K562 (cell line): ENCODE data around the gene LY6G6D. TPM values are rescaled to one million over a fixed set of nuclear protein-coding genes. Genes with fewer than 3 reads are reported as not detected.

Experiments
- AFF4 ChIP-seq: sonication (generic); formaldehyde crosslinking; IDR thresholded peaks from 2 replicates; pipeline ENCODE4 v1.8.0; 2023; ENCODE audit warnings: mild to moderate bottlenecking, missing genetic modification reagents
- ATF7 ChIP-seq: fragments of 450-650 bp; IDR thresholded peaks from 2 replicates; pipeline ENCODE4 v1.7.1; 2014; ENCODE audit warnings: mild to moderate bottlenecking, moderate library complexity
- CSDE1 ChIP-seq, 2 experiments: fragments of 450-650 bp; IDR thresholded peaks; 2 replicates each; pipeline ENCODE4 v1.6.1; 2016; ENCODE audit warnings: mild to moderate bottlenecking in 1 of 2
- E2F6 ChIP-seq, 2 experiments: IDR thresholded peaks; 2 replicates each; pipeline ENCODE4 v1.6.1; 2011; ENCODE audit warnings: borderline replicate concordance in 1 of 2, control low read depth in 1 of 2, low read depth in 1 of 2, low read length in 1 of 2, mild to moderate bottlenecking in 1 of 2, mixed read lengths in 1 of 2, moderate library complexity in 1 of 2; ENCODE audit not compliant: insufficient read depth in 1 of 2, insufficient read length in 1 of 2, poor library complexity in 1 of 2, severe bottlenecking in 1 of 2; ENCODE audit errors: extremely low read depth in 1 of 2
- HMBOX1 ChIP-seq: sonication (generic); IDR thresholded peaks from 2 replicates; pipeline ENCODE4 v1.6.1; 2016
- MCM5 ChIP-seq: fragments of 450-650 bp; IDR thresholded peaks from 2 replicates; pipeline ENCODE4 v1.6.1; 2016; ENCODE audit warnings: low read depth
- PCBP1 ChIP-seq: fragments of 200-400 bp; formaldehyde crosslinking; IDR thresholded peaks from 2 replicates; pipeline ENCODE4 v1.6.1; 2018; ENCODE audit warnings: mild to moderate bottlenecking, low read depth, low read length; ENCODE audit not compliant: poor library complexity, severe bottlenecking
- RNF2 ChIP-seq: sonication (generic); IDR thresholded peaks from 2 replicates; pipeline ENCODE4 v1.6.1; 2016
- ZBTB40 ChIP-seq, 2 experiments: fragments of 450-650 bp in 1 of 2; sonication (generic) in 1 of 2; formaldehyde crosslinking in 1 of 2; IDR thresholded peaks; 2 replicates each; pipeline versions ENCODE4 v1.7.1 to v1.9.0; 2016 to 2022; ENCODE audit warnings: inconsistent platforms in 1 of 2, mild to moderate bottlenecking in 1 of 2, missing genetic modification reagents in 1 of 2
- polyA plus RNA-seq, 8 experiments: library from polyadenylated mRNA; depleted of rRNA in 4 of 8; stranded (reverse) in 5 of 8; unstranded in 3 of 8; fragments of >200 nt; fragmentation: Nextera tagmentation in 2 of 8; fragmentation: Illumina TruSeq in 1 of 8; extraction: Ambion mirVana in 2 of 8; extraction: Trizol in 1 of 8; gene quantifications; 2 replicates each; pipeline versions ENCODE4 v1.2.1 to v1.2.3, GENCODE V29; 2011 to 2014; ENCODE audit warnings: inconsistent platforms in 1 of 8, missing spikeins in 1 of 8
- total RNA-seq, 7 experiments: library from RNA; depleted of rRNA in 6 of 7; stranded (reverse); fragments of >200 nt in 6 of 7; fragmentation: Illumina TruSeq in 2 of 7; extraction: Trizol in 2 of 7; gene quantifications; 2 replicates each; pipeline versions ENCODE4 v1.2.1 to v1.2.3, GENCODE V29; 2011 to 2021; ENCODE audit warnings: low replicate concordance in 1 of 7

The LY6G6D gene
- total and polyA plus RNA-seq, 9 of the 15 experiments (the other 6 are each of a cell fraction or from before 2014, with no cell fraction given), result 0.30 to 0.38 TPM; not detected in 7

GRCh38 chr6:31717499-31718222 lies 2.5 kb downstream of the LY6G6D start (continued):
- TF ChIP-seq ZBTB40 (IDR thresholded peaks at IDR 0.05), result peak; percentile 33; the same call in 1 of the 2 replicates
- TF ChIP-seq ZBTB40 (CRISPR knock-in tag; IDR thresholded peaks at IDR 0.05), result no peak
- no peak for TF ChIP-seq HMBOX1
- no peak for TF ChIP-seq AFF4 (CRISPR knock-in tag)
- peak; percentile 23; the same call in 1 of the 2 replicates for TF ChIP-seq ATF7
- TF ChIP-seq CSDE1 (IDR thresholded peaks at IDR 0.05), result no peak
- TF ChIP-seq PCBP1, result no peak
- no peak for TF ChIP-seq MCM5
- TF ChIP-seq E2F6 (IDR thresholded peaks at IDR 0.05; ENCODE audit: borderline replicate concordance in 1 of 2, extremely low read depth in 1 of 2, insufficient read depth in 1 of 2, insufficient read length in 1 of 2, low read depth in 1 of 2, low read length in 1 of 2, poor library complexity in 1 of 2, severe bottlenecking in 1 of 2), result peak; percentile 14 to 47
- TF ChIP-seq RNF2, result no peak
